ENCODE results near the gene MMP20.

Gene MMP20

DNA sequence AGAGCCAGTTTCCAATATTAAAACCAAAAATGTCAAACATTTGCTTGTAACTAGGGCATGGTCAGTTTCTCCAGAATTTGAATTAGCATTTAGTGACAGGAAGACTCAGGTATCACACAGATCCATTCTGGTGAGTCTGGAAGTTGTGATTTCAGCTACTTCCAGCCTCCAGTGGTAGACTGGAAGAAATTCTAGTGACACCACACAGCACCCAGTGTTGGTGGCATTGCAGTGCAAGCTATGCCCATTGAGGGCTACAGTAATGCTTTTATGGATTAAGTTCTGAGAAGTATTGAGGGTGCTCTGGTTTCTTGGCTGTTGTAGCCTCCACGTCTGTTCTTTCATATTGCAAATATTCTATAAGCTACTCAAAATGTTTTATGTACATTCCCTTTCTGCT, 31.4 kb upstream of the MMP20 start:
- TF ChIP-seq, protein P1, sequence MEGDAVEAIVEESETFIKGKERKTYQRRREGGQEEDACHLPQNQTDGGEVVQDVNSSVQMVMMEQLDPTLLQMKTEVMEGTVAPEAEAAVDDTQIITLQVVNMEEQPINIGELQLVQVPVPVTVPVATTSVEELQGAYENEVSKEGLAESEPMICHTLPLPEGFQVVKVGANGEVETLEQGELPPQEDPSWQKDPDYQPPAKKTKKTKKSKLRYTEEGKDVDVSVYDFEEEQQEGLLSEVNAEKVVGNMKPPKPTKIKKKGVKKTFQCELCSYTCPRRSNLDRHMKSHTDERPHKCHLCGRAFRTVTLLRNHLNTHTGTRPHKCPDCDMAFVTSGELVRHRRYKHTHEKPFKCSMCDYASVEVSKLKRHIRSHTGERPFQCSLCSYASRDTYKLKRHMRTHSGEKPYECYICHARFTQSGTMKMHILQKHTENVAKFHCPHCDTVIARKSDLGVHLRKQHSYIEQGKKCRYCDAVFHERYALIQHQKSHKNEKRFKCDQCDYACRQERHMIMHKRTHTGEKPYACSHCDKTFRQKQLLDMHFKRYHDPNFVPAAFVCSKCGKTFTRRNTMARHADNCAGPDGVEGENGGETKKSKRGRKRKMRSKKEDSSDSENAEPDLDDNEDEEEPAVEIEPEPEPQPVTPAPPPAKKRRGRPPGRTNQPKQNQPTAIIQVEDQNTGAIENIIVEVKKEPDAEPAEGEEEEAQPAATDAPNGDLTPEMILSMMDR (IDR thresholded peaks at IDR 0.05; ENCODE audit: control insufficient read depth, extremely low read depth, insufficient read depth), result no peak
- no peak for DNase-seq (ENCODE audit: low read depth)
- no peak overlapping the region for H3K4me3 ChIP-seq (ENCODE audit: low read depth, low read length)

GRCh38 chr11:102655547-102655946, 30.4 kb upstream of the MMP20 start:
- no peak for DNase-seq (ENCODE audit: low read depth)
- TF ChIP-seq, protein P1 (IDR thresholded peaks at IDR 0.05; ENCODE audit: control insufficient read depth, extremely low read depth, insufficient read depth), result no peak
- no peak overlapping the region for H3K4me3 ChIP-seq (ENCODE audit: low read depth, low read length)

DNA sequence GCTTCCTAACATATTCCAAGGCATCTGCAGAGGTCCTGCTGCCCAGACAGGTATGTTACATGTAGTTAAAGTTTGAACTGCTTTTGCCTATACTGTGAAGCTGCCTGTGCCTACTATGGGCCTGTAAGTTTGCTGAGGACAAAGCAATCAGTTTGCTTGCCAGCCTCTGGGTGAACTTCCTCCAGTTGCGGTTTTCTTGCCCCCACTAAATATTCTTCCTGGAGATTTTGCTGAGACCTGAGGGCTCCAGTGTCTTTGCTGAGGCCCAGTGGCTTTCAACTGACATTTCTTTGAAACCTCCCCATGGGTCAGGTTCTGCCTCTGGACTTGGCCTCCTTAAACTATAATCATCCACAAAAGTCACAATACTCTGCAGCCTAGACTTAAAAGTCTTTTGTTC, 29.6 kb upstream of the MMP20 start:
- no peak for DNase-seq (ENCODE audit: low read depth)
- TF ChIP-seq, protein P1 (IDR thresholded peaks at IDR 0.05; ENCODE audit: control insufficient read depth, extremely low read depth, insufficient read depth), result no peak
- H3K4me3 ChIP-seq (ENCODE audit: low read depth, low read length), result no peak overlapping the region

DNA sequence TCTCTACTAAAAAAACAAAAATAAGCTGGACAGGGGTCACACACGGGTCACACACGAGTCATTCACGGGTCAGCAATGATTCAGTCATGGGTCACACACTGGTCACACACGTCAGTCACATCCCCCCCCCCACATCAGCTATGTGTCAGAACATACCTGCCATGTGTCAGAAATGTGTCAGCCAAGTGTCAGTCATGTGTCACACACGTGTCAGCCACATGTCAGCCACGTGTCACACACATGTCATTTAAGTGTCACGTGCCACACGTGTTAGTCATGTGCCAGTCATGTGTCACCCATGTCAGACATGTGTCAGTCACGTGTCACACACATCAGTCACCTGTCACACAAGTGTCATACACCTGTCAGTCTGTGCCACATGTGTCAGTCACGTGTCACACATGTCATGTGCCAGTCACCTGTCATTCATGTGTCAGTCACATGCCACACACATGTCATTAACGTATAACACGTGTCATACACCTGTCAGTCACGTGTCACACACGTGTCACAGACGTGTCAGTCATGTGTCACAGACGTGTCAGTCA, 28.7 kb upstream of the MMP20 start:
- no peak overlapping the region for H3K4me3 ChIP-seq (ENCODE audit: low read depth, low read length)
- no peak for DNase-seq (ENCODE audit: low read depth)

DNA sequence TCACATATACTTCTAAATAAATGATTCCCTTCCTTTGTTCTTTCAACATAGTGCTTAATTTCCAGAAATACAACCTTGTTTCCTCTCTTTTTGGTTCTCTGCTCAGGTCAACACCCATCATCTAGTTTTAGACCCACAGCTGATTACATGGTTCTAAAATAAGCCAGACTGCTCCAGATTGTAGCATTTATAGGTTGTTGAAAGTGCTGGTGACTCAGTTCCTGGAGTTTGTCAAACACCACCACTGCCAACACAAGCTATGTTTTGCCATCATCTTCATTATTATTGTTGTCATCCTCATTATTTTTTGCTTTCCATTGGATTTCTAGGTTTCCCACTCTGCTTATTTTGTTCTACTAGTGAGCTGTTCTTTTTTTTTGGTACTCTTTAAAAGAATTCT, 22.3 kb upstream of the MMP20 start:
- no peak for DNase-seq (ENCODE audit: low read depth)
- TF ChIP-seq, protein P1 (IDR thresholded peaks at IDR 0.05; ENCODE audit: control insufficient read depth, extremely low read depth, insufficient read depth), result no peak
- no peak overlapping the region for H3K4me3 ChIP-seq (ENCODE audit: low read depth, low read length)

More for the DNA sequence above, 28.7 kb upstream of the MMP20 start:
- TF ChIP-seq, protein P1 (IDR thresholded peaks at IDR 0.05; ENCODE audit: control insufficient read depth, extremely low read depth, insufficient read depth), result no peak

- H3K4me3 ChIP-seq (ENCODE audit: low read depth, low read length), result no peak overlapping the region
Observed at GRCh38 chr11:102643941-102644340, 18.8 kb upstream of the MMP20 start.

GRCh38 chr11:102640946-102641345, 15.8 kb upstream of the MMP20 start:
- H3K4me3 ChIP-seq (ENCODE audit: low read depth, low read length), result no peak overlapping the region
- no peak for DNase-seq (ENCODE audit: low read depth)
- TF ChIP-seq, protein P1 (IDR thresholded peaks at IDR 0.05; ENCODE audit: control insufficient read depth, extremely low read depth, insufficient read depth), result no peak

More at GRCh38 chr11:102643941-102644340, 18.8 kb upstream of the MMP20 start:
- TF ChIP-seq, protein P1 (IDR thresholded peaks at IDR 0.05; ENCODE audit: control insufficient read depth, extremely low read depth, insufficient read depth), result no peak
- DNase-seq (ENCODE audit: low read depth), result no peak
